ENCODE results near the gene IQSEC2.

IQSEC2 gene

GRCh38 chrX:53281321-53281822 is at the start of gene IQSEC2:
TSS of gene IQSEC2 (minus strand) at chrX:53281584.
- no peak for DNase-seq (ENCODE audit: low spot score)

- no peak for DNase-seq (ENCODE audit: low spot score)
Observed at GRCh38 chrX:53330331-53330730, 48.9 kb upstream of the IQSEC2 start.

DNA sequence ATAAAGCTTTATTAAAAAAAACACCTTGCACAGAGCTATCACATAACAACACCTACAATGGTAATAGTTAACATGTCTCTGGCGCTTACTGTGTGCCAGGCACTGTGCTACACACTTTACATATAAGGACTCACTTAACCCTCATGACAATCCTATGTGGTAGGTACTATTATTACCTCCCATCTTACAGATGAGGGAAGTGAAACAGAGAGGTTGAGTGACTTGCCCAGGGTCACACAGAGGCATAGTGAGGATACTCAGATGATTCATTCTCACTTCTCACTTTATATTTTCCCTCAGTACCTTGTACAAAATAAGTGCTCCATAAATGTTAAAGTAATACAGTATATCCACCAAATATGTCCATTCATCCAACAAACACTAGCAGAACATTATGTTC is 43.4 kb upstream of the IQSEC2 start:
- no peak for DNase-seq (ENCODE audit: low spot score)

GRCh38 chrX:53324085-53324484 is 42.7 kb upstream of the IQSEC2 start:
- no peak for DNase-seq (ENCODE audit: low spot score)

DNA sequence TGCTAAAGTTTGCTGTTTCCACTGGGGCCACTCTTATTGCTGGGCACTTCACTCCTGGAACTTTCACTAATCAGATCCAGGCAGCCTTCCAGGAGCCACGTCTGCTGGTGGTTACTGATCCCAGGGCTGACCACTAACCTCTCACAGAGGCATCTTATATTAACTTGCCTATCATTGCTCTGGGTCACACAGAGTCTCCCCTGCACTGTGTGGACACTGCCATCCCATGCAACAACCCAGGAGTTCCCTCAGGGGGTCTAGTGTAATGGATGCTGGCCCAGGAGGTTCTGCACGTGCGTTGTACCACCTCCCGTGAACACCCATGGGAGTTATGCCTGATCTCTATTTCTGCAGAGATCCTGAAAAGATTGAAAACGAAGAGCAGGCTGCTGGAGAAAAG is 41.8 kb upstream of the IQSEC2 start:
- DNase-seq (ENCODE audit: low spot score), result no peak

- DNase-seq (ENCODE audit: low spot score), result no peak
Observed at GRCh38 chrX:53321943-53322497, 40.6 kb upstream of the IQSEC2 start.

DNA sequence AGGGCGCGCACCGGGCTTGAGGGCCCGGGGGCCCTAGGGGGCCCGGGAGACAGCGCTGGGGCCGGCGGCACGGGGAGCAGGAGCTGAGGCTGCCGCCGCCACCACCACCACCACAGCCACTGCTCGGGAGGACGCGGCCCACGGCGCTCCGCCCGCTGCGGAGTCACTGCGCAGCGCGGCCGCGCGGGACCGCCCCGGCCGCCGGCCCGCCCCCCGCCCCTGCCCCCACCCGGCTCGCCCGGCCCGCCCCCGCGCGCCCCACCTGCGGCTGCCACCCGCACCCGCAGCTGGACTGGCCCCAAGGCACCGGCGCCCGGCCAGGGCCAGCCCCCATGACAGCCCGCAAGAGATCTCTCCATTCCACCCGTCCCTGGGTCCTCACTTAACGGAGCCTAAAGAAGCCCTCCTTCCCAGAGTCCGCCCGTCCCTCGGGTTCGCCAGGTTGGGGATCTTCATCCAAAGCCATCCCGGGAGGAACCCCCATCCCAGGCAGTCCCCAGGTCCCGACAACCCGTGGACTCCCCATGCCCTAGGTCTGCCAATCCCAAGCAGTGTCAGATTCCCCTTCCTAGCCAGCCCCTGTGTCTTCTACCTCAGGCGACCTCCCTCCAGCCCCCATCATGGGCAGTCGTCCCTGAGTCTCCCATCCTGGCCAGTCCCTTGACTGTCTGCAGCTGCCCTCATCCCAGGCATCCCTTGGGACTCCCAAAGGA is 40.0 kb upstream of the IQSEC2 start:
- no peak for DNase-seq (ENCODE audit: low spot score)

- DNase-seq (ENCODE audit: low spot score), result no peak
Observed at GRCh38 chrX:53320543-53321229, 39.3 kb upstream of the IQSEC2 start.

GRCh38 chrX:53319614-53320542 is 38.5 kb upstream of the IQSEC2 start:
- no peak for DNase-seq (ENCODE audit: low spot score)

DNA sequence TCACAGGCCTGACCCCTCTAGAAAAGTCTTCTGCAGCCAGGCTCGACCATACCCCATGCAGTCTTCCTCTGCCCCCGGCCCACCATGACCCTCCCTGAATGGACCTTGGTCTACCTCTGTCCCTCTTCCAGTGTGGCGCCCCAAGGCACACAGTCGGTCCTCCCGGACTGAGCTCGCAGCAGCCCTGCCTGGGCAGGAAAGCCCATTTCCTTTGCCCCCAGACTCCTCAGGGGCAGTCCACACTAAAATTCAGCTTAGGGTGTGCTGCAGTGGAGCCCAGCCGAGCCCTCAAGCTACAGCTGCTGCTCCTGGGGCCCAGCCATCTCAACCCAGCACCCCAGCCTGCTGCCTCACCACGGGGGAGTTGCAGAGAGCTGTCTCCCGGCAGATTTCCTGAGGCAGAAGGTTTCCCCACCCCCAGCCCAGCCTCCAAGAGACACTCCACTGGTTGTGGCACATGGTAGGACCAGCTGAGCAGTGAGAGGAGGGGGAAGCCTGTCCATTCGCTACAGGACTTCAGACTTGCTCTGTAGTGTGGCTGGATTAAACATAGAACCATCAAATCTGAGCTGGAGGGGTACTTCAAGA is 37.5 kb upstream of the IQSEC2 start:
- DNase-seq (ENCODE audit: low spot score), result no peak

GRCh38 chrX:53317365-53318069 is 36.1 kb upstream of the IQSEC2 start:
- peak; percentile 76 for DNase-seq (ENCODE audit: low spot score)

GRCh38 chrX:53316860-53317237 is 35.5 kb upstream of the IQSEC2 start:
- no peak for DNase-seq (ENCODE audit: low spot score)

DNA sequence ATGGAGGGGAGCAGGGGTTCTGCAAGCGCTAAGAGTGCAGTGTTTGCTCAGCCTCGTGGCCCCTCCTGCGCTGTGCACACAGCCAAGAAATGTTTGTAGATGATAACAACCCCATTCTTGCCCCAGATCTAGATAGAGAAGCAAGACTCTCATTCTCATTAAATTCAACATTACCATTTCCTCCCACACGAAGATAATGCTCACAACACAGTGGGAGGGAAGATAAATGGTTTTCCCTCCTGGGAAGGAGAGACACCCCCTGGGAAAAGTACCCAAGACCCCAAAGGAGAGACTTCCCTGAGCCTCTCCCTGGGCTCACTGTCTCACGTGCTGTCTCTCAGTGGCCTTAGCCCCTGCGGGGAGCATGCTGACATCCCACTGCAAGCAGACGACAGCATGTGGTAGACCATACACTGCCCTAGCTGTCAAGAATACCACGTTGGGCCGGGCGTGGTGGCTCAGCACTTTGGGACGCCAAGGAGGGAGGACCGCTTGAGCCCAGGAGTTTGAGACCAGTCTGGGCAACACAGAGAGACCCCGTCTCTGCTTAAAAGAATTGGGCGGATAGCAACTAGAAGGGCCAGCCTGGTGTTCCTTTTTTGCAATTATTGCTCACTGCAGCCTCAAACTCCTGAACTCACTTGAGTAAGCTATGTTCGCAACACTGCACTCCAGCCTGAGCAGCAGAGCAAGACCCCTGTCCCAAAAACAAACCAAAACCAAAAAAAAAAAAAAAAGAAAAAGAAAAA is 34.9 kb upstream of the IQSEC2 start:
- DNase-seq (ENCODE audit: low spot score), result no peak

DNA sequence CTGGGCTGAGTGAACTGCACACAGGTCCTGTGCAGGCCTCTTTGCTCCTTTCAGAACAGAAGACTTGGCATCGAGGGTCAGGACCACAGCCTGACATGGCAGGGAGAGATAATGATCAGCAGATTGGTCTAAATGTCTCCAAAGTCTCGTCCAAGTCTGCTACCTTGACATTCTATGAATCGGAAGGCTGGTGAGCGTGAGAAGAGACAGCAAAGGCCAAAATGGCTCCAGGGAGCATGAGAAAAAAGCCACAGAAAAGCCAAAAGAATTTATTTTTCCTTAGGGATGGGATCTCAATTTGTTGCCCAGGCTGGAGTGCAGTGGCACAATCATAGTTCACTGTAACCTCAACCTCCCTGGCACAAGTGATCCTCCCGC is 32.3 kb upstream of the IQSEC2 start:
- DNase-seq (ENCODE audit: low spot score), result no peak

DNA sequence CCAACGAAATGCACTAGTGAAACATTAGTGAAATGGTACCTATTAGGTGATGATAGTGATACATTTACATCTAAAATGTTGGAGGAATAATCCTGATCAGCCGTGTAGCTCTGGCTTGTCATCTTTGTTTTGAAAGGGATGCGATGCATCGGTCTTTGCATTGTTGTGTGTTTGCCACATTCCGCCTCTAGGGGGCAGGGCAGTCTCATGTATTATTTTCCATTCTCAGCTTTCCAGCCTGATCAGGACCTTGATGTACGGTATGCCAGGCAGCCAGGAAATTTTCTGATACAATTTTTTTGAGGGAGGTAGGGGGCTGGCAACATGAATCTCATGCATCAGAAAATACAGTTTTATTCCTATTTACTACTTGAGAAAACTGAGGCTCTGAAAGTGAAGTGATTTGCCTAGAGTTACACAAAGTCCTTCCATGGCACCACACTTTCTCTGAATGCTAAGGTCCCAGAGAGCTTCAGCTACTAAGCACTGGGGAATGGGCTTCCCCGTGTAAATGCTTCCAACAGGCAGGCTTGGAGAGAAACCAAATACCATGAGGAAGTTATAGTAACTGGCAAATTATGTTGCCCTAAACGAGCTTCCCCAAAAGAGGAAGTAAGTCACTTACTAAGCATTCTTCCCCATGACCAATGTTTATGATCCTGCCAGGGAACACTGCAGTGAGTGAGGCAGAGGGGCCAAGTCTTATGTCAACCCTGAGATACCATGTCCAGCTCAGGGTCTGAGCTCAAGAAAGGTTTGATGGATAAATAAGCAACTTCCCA is 31.8 kb upstream of the IQSEC2 start:
- DNase-seq (ENCODE audit: low spot score), result peak; percentile 57

DNA sequence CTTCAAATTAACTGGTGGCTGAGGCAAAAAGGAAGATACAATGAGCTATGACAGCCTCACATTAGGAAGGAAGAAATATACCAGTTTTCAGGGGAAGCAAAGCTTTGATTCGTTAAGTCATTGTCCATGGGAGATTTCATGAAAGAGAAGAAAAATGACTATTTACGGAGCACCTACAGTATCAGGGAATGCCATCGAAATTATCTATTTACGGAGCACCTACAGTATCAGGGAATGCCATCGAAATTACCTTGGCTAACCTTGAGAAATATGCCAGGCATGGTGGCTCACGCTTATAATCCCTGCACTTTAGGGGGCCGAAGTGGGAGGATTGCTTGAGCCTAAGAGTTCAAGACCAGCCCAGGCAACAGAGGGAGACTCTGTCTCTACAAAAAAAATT is 28.5 kb upstream of the IQSEC2 start:
- no peak for DNase-seq (ENCODE audit: low spot score)

DNA sequence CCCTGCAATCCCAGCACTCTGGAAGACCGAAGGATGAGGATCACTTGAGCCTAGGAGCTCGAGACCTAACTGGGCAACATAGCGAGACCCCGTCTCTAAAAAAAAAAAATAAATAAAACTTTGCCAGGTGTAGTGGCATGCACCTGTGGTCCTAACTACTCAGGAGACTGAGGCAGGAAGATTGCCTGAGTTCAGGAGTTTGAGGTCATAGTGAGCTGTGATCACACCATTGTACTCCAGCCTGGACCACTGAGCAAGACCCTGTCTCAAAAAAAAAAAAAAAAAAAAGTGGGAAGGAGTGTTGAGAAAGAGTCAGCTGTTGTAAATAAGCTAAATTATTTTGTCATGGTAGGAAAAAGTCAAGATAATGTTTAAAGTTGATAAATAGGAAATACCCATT is 27.5 kb upstream of the IQSEC2 start:
- no peak for DNase-seq (ENCODE audit: low spot score)

- DNase-seq (ENCODE audit: low spot score), result no peak
Observed at GRCh38 chrX:53305996-53306937, 24.9 kb upstream of the IQSEC2 start.
